Hepatocyte (in vitro differentiated cells): ENCODE measurements around the gene MRPL41. TPM values are rescaled to one million over a fixed set of nuclear protein-coding genes. Genes with fewer than 3 reads are reported as not detected.
"Not testable (repeated sequence)": the region's sequence is repeated elsewhere in the genome, so short reads cannot be mapped to it uniquely, and the experiment has no call there.

Experiments used
- DNase-seq: peaks from one replicate; pipeline ENCODE4 v3.0.0-alpha.2; 2016; ENCODE audit warnings: low spot score
- H2AFZ ChIP-seq: fragments of 200-600 bp; sonication (generic); 2 replicates; pipeline ENCODE4 v1.6.0; 2016; ENCODE audit warnings: antibody characterized with exemption, mild to moderate bottlenecking
- H3K27ac ChIP-seq: fragments of 200-600 bp; sonication (generic); 2 replicates; pipeline ENCODE4 v1.5.1; 2016; ENCODE audit warnings: mild to moderate bottlenecking
- H3K27me3 ChIP-seq: fragments of 200-600 bp; sonication (generic); 2 replicates; pipeline ENCODE4 v1.6.1; 2016
- H3K36me3 ChIP-seq: fragments of 200-600 bp; sonication (generic); replicated peaks from 2 replicates; pipeline ENCODE4 v1.5.1; 2016; ENCODE audit warnings: low read depth; ENCODE audit not compliant: insufficient read depth
- H3K4me1 ChIP-seq: fragments of 200-600 bp; sonication (generic); 2 replicates; pipeline ENCODE4 v1.5.1; 2016; ENCODE audit warnings: mild to moderate bottlenecking, moderate library complexity; ENCODE audit not compliant: insufficient read depth
- H3K4me2 ChIP-seq: fragments of 200-600 bp; sonication (generic); 2 replicates; pipeline ENCODE4 v1.6.0; 2016
- H3K4me3 ChIP-seq: fragments of 200-600 bp; sonication (generic); 2 replicates; pipeline ENCODE4 v1.5.1; 2016; ENCODE audit warnings: mild to moderate bottlenecking
- H3K79me2 ChIP-seq: fragments of 200-600 bp; sonication (generic); 2 replicates; pipeline ENCODE4 v1.6.0; 2017; ENCODE audit warnings: mild to moderate bottlenecking
- H3K9me2 ChIP-seq: fragments of 200-600 bp; sonication (generic); replicated peaks from 2 replicates; pipeline ENCODE4 v1.6.0; 2017; ENCODE audit warnings: mild to moderate bottlenecking; ENCODE audit not compliant: insufficient read depth
- H3K9me3 ChIP-seq: fragments of 200-600 bp; sonication (generic); 2 replicates; pipeline ENCODE4 v1.5.1; 2016; ENCODE audit warnings: low read depth, mild to moderate bottlenecking
- H4K20me1 ChIP-seq: fragments of 200-600 bp; sonication (generic); 2 replicates; pipeline ENCODE4 v1.6.0; 2016; ENCODE audit warnings: mild to moderate bottlenecking; ENCODE audit not compliant: insufficient read depth, poor library complexity, severe bottlenecking
- CTCF ChIP-seq: fragments of 200-600 bp; sonication (generic); IDR thresholded peaks from 2 replicates; pipeline ENCODE4 v1.5.1; 2016; ENCODE audit warnings: antibody characterized with exemption, mild to moderate bottlenecking; ENCODE audit not compliant: poor library complexity
- EZH2 ChIP-seq: fragments of 200-600 bp; sonication (generic); IDR thresholded peaks from 2 replicates; pipeline ENCODE4 v1.6.1; 2016; ENCODE audit warnings: antibody characterized with exemption, mild to moderate bottlenecking, borderline replicate concordance
- EZH2phosphoT487 ChIP-seq: fragments of 200-600 bp; sonication (generic); IDR thresholded peaks from one replicate; pipeline ENCODE4 v1.6.1; 2018; ENCODE audit warnings: antibody characterized with exemption, mild to moderate bottlenecking, low read depth, moderate library complexity; ENCODE audit not compliant: unreplicated experiment, severe bottlenecking
- WGBS: methylation state at CpG from one replicate; pipeline ENCODE4 v1.1.6; 2016; ENCODE audit warnings: low lambda C conversion rate; ENCODE audit errors: missing lambda C conversion rate; 5-methylcytosine and 5-hydroxymethylcytosine counted together
- polyA plus RNA-seq: library from polyadenylated mRNA; unstranded; fragments of >200 nt; fragmentation: Nextera tagmentation; extraction: Ambion mirVana; gene quantifications from 2 replicates; pipeline ENCODE4 v1.2.1, GENCODE V29; 2016
- total RNA-seq: library from RNA; depleted of rRNA; stranded (reverse); fragments of >200 nt; gene quantifications from 2 replicates; pipeline ENCODE4 v1.2.3, GENCODE V29; 2014

MRPL41 gene
- total and polyA plus RNA-seq, 2 experiments from 2014 or later = 36.6 to 86.0 TPM

- 6% methylated on average over 10 of the region's 13 CpGs for WGBS
- H3K9me3 ChIP-seq = no peaks in the 10 kb centered on the region
- TF ChIP-seq EZH2phosphoT487 (no peak), CTCF (no peak), EZH2 (no peak)
- peak within 1 kb of the TSS; percentile 99 for H3K4me2 ChIP-seq
- H4K20me1 ChIP-seq = no peaks in the 10 kb centered on the region
- no peaks in the 10 kb centered on the region for H3K36me3 ChIP-seq
- H3K27ac ChIP-seq = peak within 1 kb of the TSS; percentile 85
- peaks cover 8% of the 10 kb centered on the region for H3K4me1 ChIP-seq
- no peaks in the 10 kb centered on the region for H3K79me2 ChIP-seq
- no peaks in the 10 kb centered on the region for H3K9me2 ChIP-seq
- peak within 1 kb of the TSS; percentile 93 for H2AFZ ChIP-seq
- peak; percentile 91 for DNase-seq
- H3K27me3 ChIP-seq = no peaks in the 10 kb centered on the region
- peak within 1 kb of the TSS; percentile 63 for H3K4me3 ChIP-seq
These were observed 1.5 kb upstream of the MRPL41 start, which contains the start of gene PNPLA7 for GRCh38 chr9:137550231-137550621. TSS of gene PNPLA7 (minus strand) at chr9:137550402. CDS start at chr9:137550197, 205 bp downstream.

- WGBS = no CpG with 5 or more reads among the region's 17 CpGs
- not testable (repeated sequence) for H3K27me3 ChIP-seq, H3K9me3 ChIP-seq, H3K9me2 ChIP-seq, H3K4me1 ChIP-seq, H3K79me2 ChIP-seq, H3K36me3 ChIP-seq, DNase-seq, H4K20me1 ChIP-seq
- peak overlapping the region; percentile 85 for H3K27ac ChIP-seq
- peak overlapping the region; percentile 99 for H3K4me2 ChIP-seq
- H2AFZ ChIP-seq = peak overlapping the region; percentile 93
- H3K4me3 ChIP-seq = peak overlapping the region; percentile 63
These were observed 768 bp upstream of the MRPL41 start for GRCh38 chr9:137550958-137551263.

GRCh38 chr9:137552022-137552768 lies 516 bp downstream of the MRPL41 start:
- no peaks in the 10 kb centered on the region for H3K9me3 ChIP-seq
- H3K4me3 ChIP-seq = peak overlapping the region; percentile 76
- peak; percentile 45 for DNase-seq
- no peaks in the 10 kb centered on the region for H3K36me3 ChIP-seq
- peak overlapping the region; percentile 67 for H2AFZ ChIP-seq
- H3K4me2 ChIP-seq = peak overlapping the region; percentile 94
- H3K9me2 ChIP-seq = no peaks in the 10 kb centered on the region
- no peaks in the 10 kb centered on the region for H3K79me2 ChIP-seq
- H3K27me3 ChIP-seq = no peaks in the 10 kb centered on the region
- H3K4me1 ChIP-seq = peaks cover 8% of the 10 kb centered on the region
- H3K27ac ChIP-seq = peak overlapping the region; percentile 90
- 18% methylated on average over 53 of the region's 58 CpGs for WGBS
- no peaks in the 10 kb centered on the region for H4K20me1 ChIP-seq
- TF ChIP-seq EZH2phosphoT487 = no peak
- TF ChIP-seq CTCF = no peak

GRCh38 chr9:137553654-137554053 lies 2.0 kb downstream of the MRPL41 start:
- H3K9me3 ChIP-seq, DNase-seq, H3K36me3 ChIP-seq, H3K4me1 ChIP-seq, H4K20me1 ChIP-seq, H3K27me3 ChIP-seq, H3K4me3 ChIP-seq, H2AFZ ChIP-seq, H3K27ac ChIP-seq, H3K9me2 ChIP-seq, H3K79me2 ChIP-seq, H3K4me2 ChIP-seq: not testable (repeated sequence)
- 95% methylated on average over 10 of the region's 10 CpGs for WGBS
